GM23338 (cell line): ENCODE results near the gene YPEL2.

Experiments
- CREB1 ChIP-seq: fragments of 250-450 bp; sonication (Bioruptor Pico); IDR thresholded peaks from 2 replicates; pipeline ENCODE4 v1.5.0; 2020; ENCODE audit warnings: low read depth, mild to moderate bottlenecking, moderate library complexity
- CTCF ChIP-seq, 2 experiments: fragments of 200-600 bp in 1 of 2; sonication (generic) in 1 of 2; conservative IDR thresholded peaks; 2 replicates each; pipeline versions ENCODE4 v1.5.1 to v1.6.1; 2016 to 2017; ENCODE audit warnings: antibody characterized with exemption in 2 of 2, low read depth in 2 of 2, mild to moderate bottlenecking in 2 of 2, moderate library complexity in 1 of 2
- ETS1 ChIP-seq: IDR thresholded peaks from 2 replicates; pipeline ENCODE4 v1.6.1; 2016; ENCODE audit warnings: antibody characterized with exemption
- EZH2 ChIP-seq: fragments of 200-600 bp; sonication (generic); IDR thresholded peaks from one replicate; pipeline ENCODE4 v1.8.0; 2017; ENCODE audit warnings: antibody characterized with exemption, mild to moderate bottlenecking, low read depth; ENCODE audit not compliant: unreplicated experiment
- EZH2phosphoT487 ChIP-seq: fragments of 200-600 bp; sonication (generic); IDR thresholded peaks from one replicate; pipeline ENCODE4 v1.8.1; 2018; ENCODE audit warnings: antibody characterized with exemption; ENCODE audit not compliant: unreplicated experiment
- JUNB ChIP-seq: IDR thresholded peaks from one replicate; pipeline ENCODE4 v1.6.1; 2016; ENCODE audit warnings: antibody characterized with exemption; ENCODE audit not compliant: unreplicated experiment
- NANOG ChIP-seq: IDR thresholded peaks from 2 replicates; pipeline ENCODE4 v1.6.1; 2016; ENCODE audit warnings: antibody characterized with exemption, borderline replicate concordance
- POLR2AphosphoS5 ChIP-seq: IDR thresholded peaks from 2 replicates; pipeline ENCODE4 v1.6.1; 2016; ENCODE audit warnings: antibody characterized with exemption, low read depth
- REST ChIP-seq: IDR thresholded peaks from one replicate; pipeline ENCODE4 v1.6.1; 2018; ENCODE audit warnings: antibody characterized with exemption; ENCODE audit not compliant: unreplicated experiment
- ZNF331 ChIP-seq: fragments of 250-450 bp; sonication (Bioruptor Pico); IDR thresholded peaks from 2 replicates; pipeline ENCODE4 v1.5.0; 2020; ENCODE audit warnings: low read depth, mild to moderate bottlenecking, moderate library complexity
- ZNF462 ChIP-seq: fragments of 250-450 bp; sonication (Bioruptor Pico); IDR thresholded peaks from 2 replicates; pipeline ENCODE4 v1.5.0; 2020; ENCODE audit warnings: mild to moderate bottlenecking, moderate library complexity

- TF ChIP-seq EZH2 (no peak), CTCF (conservative IDR thresholded peaks at IDR 0.05; ENCODE audit: low read depth in 2 of 2) (no peak), JUNB (no peak), ZNF462 (no peak), POLR2AphosphoS5 (no peak), NANOG (no peak), REST (no peak), EZH2phosphoT487 (no peak), ETS1 (no peak), CREB1 (CRISPR knock-in tag) (no peak), ZNF331 (CRISPR knock-in tag) (no peak)
These were observed 57.6 kb downstream of the YPEL2 start for GRCh38 chr17:59389066-59389465.
